GM08714 (cell line): ENCODE data around the gene ARMC2.
A peak's percentile ranks its signal among the peaks of the same experiment; 100 is the strongest.
"Not testable (repeated sequence)": the region's sequence is repeated elsewhere in the genome, so short reads cannot be mapped to it uniquely, and the experiment has no call there.

Experiments
- H3K4me3 ChIP-seq: fragments of 200-500 bp; sonication (Bioruptor generic); 2 replicates; pipeline ENCODE4 v1.5.1; 2014; ENCODE audit warnings: mild to moderate bottlenecking, low read length, inconsistent platforms
- ZNF274 ChIP-seq: IDR thresholded peaks from 2 replicates; pipeline ENCODE4 v1.6.1; 2012; ENCODE audit warnings: mild to moderate bottlenecking, low read depth, low read length

The ARMC2 gene

DNA sequence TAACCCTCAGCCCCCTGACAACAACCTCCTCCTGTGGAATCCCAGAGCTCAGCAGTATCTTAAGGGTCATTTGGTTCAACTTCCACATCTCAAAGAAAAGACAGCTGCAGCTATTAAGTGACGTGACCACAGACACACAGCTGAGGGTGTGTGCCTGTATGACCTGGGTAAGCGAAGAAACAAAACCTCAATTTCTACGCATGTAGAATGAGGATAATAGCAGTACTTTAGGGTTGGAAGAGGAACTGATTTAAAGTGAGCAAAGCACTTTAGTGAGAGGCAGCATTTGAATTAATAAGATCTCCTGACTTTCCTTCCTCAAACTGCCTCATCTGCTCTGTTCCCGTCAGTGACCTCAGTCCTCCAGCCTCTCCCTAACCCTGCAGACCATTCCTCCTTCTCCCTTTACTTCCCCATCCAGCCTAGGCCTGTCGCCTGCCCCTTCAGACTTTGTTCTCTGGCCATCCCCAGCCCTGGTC lies 6.8 kb upstream of the ARMC2 start:
- no peak overlapping the region for H3K4me3 ChIP-seq
- no peak for TF ChIP-seq ZNF274

DNA sequence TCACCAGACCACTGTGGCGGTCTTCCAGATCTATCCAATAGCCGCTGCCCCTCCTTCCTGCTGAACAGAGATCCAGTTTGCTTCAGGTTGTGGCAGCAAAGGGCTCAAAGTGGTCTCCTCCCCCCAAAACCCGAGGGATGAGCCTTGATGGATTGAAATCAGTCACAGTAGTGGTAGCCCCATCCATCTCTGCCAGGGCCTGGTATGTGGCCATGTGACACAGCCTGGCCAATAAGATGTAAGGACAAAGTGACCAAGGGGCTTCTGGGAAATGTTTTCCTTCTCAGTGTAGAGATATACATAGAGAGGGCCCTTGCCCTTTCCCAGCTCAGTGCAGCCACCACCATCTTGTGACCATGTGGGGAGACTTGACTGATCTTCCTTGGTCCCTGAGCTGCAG lies 4.1 kb upstream of the ARMC2 start:
- H3K4me3 ChIP-seq = no peak overlapping the region

DNA sequence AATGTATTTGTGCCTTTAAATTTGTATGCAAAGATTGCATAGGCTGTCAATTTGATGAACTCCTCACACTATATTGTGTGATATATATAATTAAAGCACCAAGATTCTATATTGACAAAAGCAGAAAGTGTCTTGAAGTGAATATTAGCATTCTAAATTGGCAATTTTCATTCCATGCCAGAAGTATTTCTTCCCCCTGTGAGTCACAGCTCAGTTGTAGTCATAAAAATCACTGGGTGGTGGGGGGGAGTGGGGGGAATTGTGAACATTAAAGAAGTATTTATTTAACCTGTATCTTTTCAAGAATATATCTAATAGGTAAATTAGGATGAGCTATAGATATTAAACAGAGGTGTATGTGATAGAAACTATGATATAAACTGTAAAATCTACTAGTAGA lies 3.1 kb upstream of the ARMC2 start:
- TF ChIP-seq ZNF274 = no peak
- no peak overlapping the region for H3K4me3 ChIP-seq

More for the DNA sequence above, 4.1 kb upstream of the ARMC2 start:
- TF ChIP-seq ZNF274 = no peak

DNA sequence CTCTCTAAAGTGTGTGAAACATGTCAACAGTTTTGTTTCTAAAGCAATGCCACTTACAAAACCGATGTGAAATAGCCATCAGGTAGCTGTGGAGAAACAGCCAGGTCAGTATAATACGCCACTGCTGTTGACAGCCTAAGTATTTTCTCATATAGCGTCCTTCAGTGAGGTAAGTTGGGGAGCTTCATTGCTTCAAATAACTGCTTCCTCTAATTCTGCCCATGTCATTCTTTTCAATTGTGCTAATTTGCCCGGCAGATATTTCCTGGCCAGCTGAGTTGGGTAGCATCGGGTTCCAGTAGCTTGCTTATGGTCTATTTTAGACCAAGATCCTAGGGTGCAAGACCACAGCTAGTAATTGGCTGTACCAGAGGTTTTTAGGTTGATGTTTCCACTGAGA lies 2.1 kb upstream of the ARMC2 start:
- no peak for TF ChIP-seq ZNF274
- H3K4me3 ChIP-seq = no peak overlapping the region

DNA sequence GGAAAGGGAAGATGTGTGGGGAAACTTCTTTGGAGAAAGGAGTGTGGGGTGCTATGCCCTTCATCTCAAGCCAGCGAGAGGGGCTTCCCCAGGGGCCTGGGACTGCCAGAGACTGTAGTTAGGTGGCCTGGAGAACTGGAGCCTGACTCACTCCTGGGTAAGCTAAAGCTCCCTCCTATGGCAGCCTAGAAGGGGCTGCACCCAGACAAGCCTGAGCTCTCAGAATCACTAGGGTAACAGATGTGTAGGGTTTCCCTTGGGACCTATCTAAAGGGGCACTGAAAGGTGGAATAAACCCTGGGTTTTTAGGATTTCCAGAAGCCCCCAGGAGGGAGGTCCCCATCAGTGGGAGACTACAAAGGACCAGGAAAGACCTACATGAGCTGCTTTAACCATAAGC lies 1.6 kb upstream of the ARMC2 start:
- H3K4me3 ChIP-seq = no peak overlapping the region

DNA sequence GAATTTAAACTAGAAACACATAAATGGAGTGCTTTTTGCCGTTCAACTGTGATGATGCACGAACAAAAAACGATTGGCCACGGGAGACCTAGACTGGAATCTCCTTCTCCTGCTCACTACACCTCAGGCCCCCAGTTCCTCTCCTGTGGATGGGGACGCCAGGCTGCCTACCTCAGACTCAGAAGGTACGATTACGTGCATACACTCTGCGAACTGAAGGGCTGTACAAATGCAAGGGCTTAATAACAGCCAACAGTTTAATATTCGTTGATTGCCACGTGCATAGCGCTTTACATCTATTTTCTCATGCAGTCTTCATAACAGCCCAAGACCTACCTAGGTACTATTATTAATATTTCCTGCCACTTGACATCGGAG lies 495 bp upstream of the ARMC2 start:
- H3K4me3 ChIP-seq = peak overlapping the region; percentile 52; the same call in 1 of the 2 replicates
- no peak for TF ChIP-seq ZNF274

More for the DNA sequence above, 1.6 kb upstream of the ARMC2 start:
- no peak for TF ChIP-seq ZNF274

DNA sequence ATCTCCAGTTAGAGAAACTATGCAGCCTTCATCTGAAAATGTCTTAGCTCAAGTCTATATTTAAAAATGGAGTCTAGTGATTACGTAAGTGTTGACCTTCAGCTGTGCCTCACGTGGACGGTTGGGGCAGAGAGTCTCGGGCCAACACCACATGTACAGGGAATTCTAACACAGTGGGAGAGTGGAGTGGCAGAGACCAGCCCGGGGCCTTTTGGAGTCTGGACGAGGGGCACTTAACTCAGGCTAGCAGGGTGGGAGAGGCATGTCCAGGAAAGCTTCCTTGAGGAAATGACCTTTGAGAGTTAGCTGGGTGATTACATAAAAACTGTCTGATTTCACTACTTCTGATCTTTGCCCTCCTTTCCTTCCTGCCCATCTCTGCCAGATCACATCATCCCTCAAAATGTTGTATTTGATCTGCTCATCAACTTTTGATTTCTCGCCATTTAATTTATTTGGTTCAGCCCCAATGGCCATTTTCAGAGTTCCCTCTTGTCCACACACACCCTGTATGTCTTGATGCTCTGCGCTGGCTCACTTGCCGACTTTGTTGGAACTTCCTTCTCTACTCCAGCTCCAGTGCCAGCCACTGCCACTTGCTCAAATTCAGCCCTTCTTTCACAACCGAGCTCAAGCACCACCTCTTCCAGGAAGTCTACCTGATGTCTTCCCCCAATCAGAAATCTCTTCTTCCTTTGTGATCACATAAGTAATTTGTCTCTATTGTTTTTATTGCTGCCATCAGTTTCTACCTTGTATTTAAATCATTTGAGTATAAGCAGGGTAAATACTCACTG lies 2.6 kb downstream of the ARMC2 start:
- no peak for TF ChIP-seq ZNF274

DNA sequence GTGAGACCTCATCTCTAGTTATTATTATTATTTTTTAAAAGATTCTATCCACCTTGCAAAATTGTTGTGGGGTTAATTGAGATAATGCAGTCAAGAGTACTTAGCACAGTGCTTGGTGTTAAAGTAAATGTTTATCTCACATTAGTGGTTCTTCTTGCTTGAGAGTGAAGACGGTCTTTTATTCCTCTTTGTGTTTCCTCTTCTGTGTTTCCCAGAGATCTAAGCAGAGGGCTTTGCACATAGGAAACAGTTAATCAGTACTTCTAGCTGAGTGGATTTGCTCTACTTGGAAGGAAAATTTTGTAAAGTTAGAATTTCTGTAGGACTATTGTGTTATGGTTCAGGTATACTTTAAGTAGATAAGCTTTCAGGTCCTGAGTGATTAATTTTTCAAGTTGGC lies 3.5 kb downstream of the ARMC2 start:
- H3K4me3 ChIP-seq = no peak overlapping the region
- TF ChIP-seq ZNF274 = no peak

More for the DNA sequence above, 2.6 kb downstream of the ARMC2 start:
- no peak overlapping the region for H3K4me3 ChIP-seq

DNA sequence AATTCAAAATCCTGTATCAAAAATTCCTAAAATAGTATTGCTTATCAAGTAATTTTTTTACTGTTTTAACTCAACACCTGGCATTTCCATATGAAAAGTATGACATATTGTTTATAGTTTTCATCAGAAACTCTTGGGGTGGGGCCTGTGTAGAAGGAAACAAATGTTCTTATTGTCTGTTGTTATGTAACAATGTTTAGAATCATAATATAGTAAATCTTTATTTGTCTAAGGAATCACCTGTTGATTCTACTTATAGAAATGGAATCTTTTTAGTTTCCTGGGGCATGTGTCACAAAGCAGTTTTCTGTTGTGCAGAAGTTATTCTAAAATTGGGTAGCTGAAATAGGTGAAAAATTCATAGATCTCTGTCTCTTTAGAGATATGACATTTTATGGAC lies 4.9 kb downstream of the ARMC2 start:
- no peak overlapping the region for H3K4me3 ChIP-seq

DNA sequence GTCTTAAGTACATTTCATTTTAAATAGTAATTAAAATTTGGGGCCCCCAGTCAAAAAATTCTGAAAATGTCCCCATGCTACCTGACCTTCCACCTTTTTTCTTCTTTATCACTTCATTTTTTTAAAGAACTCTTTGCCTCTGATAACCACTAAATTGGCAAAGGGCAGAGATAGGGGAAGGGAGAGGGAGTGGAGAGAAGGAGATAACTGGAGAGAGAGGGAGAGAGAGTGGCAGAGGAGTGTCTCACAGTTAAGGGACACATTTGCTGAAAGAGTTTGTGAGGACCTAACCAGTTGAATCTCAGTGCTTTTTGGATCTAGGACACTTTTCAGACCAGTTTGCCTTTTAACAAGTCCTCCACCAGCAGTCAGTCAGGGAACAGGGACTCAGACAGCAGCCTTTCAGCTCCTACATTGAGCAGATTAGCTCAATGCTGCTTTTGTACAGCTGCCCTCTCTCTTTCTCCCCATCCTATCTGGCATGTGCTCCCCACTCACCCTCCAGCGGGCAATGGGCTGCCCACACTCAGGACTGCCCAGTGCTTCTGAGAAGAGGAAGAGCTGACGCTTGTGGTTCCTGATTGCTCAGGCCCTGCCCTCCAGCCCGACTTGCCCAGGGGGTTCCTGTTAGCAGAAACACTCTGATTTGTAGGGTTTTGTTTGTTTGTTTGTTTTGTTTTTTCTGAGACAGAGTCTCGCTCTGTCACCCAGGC lies 14.4 kb downstream of the ARMC2 start:
- H3K4me3 ChIP-seq = no peak overlapping the region
- TF ChIP-seq ZNF274 = no peak

More for the DNA sequence above, 4.9 kb downstream of the ARMC2 start:
- TF ChIP-seq ZNF274 = no peak

DNA sequence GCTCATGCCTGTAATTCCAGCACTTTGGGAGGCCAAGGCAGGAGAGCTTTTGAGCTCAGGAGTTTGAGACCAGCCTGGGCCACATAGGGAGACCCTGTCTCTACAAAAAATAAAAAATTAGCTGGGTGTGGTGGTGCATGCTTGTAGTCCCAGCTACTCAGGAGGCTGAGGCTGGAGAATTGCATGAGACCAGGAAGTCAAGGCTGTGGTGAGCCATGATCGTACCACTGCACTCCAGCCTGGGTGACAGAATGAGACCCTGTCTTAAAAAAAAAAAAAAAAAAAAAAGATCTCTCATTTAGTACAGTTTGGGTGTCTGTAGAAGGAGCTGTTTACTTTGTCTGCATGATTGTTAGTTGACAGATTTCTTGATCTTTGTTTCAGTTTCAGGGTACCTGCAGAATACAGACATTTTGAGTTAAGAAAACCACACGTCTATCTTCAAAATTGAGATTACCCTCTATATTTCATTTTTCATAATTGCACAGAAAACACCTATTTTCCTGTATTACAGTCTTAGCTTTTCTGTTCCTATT lies 17.6 kb downstream of the ARMC2 start:
- not testable (repeated sequence) for H3K4me3 ChIP-seq

DNA sequence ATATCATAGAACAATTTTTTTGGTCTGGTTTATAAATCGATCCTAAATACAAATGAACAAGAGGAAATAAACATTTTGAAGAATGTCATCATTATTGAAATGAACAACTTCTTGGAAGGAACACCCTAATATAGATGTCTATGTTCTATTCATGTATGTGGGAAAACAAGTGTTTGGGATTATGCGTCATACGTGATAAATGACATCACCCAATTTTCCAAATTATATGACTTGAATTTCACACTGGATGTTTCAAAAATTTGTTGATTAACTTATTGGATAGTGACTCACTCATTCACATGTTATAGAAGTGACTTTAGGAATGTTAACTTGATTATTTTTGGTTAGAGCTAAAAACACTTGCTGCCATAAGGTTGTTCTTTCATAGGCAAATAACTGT lies 18.6 kb downstream of the ARMC2 start:
- H3K4me3 ChIP-seq = no peak overlapping the region
- no peak for TF ChIP-seq ZNF274

DNA sequence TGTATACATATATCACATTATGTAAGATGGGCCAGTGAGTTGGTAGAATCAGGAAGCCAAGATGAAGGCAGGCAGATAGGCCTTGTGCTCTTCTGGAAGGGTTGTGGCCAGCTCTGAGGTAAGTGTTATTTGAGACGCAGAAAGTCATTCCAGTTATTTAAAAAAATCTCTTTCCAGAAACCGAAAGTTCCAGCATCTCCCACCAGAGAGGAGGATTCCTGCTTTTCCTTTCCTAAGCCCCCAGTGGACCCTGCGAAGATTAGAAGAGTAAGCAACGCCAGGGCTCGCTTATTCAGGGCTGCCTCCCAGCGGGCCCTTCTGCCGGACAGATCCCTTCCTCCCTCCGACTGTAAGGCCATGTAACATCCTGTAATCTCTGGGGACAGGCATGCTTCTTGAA lies 20.4 kb downstream of the ARMC2 start:
- H3K4me3 ChIP-seq = no peak overlapping the region
- TF ChIP-seq ZNF274 = no peak

DNA sequence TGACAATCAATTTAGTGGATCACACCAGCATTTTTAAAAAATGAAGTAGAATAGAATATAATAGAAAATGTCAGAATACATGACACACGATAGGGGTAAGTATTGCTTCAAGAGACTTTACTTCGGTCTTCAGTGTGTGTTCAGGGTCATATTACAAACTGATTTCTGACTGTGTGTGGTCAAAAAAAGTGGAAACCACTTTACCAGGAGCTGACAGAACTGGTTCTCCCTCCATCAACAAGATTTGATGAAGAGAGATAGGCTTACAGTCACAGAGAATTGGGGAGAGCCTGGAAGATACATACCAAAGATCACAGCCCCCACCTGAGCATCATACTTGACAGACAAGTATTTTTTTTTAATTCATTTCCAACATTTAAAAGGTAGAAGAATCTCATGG lies 21.7 kb downstream of the ARMC2 start:
- H3K4me3 ChIP-seq = no peak overlapping the region
- no peak for TF ChIP-seq ZNF274

DNA sequence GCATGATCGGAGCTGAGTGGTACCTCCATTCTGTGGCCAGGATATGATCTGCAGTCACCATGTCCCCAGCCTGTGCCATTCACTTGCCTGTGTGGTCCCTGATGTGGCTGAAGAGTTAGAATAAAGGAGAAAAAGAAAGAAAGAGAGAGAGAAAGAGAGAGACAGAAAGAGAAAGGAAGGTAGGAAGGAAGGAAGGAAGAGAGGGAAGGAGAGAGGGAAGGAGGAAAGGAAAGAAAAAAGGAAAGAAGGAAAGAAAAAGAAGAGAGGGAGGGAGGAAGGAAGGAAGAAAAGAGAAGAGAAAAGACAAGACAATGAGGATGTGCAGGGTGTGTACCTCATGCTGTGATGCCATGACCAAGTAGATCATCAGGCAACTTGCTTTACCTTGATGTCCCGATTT lies 22.1 kb downstream of the ARMC2 start:
- no peak overlapping the region for H3K4me3 ChIP-seq
- no peak for TF ChIP-seq ZNF274
